DOHH2 (cell line): ENCODE results near the gene TGM6.

ENCODE experiments used
- H3F3A ChIP-seq: fragments of 200-600 bp; sonication (generic), shearing (Covaris generic); 2 replicates; pipeline ENCODE4 v1.6.0; 2016; ENCODE audit warnings: antibody characterized with exemption, mild to moderate bottlenecking; ENCODE audit not compliant: control insufficient read depth, insufficient read depth
- H3K27ac ChIP-seq: fragments of 200-600 bp; sonication (generic); 2 replicates; pipeline ENCODE4 v1.5.1; 2014; ENCODE audit warnings: low read depth, mild to moderate bottlenecking, low read length, moderate library complexity
- H3K27me3 ChIP-seq: fragments of 200-600 bp; sonication (generic); 2 replicates; pipeline ENCODE4 v1.6.1; 2014; ENCODE audit warnings: mild to moderate bottlenecking, low read length, mixed read lengths; ENCODE audit not compliant: control insufficient read depth
- H3K36me3 ChIP-seq: fragments of 200-600 bp; sonication (generic); 2 replicates; pipeline ENCODE4 v1.6.1; 2014; ENCODE audit warnings: mild to moderate bottlenecking, low read length, moderate library complexity, mixed read lengths; ENCODE audit not compliant: control insufficient read depth
- H3K4me1 ChIP-seq: fragments of 200-600 bp; sonication (generic); 2 replicates; pipeline ENCODE4 v1.6.1; 2014; ENCODE audit warnings: mild to moderate bottlenecking, low read length, mixed read lengths; ENCODE audit not compliant: control insufficient read depth
- H3K4me2 ChIP-seq: fragments of 200-600 bp; sonication (generic); 2 replicates; pipeline ENCODE4 v1.6.0; 2014; ENCODE audit warnings: mild to moderate bottlenecking, low read length, moderate library complexity
- H3K4me3 ChIP-seq: fragments of 200-600 bp; sonication (generic); 2 replicates; pipeline ENCODE4 v1.5.1; 2014; ENCODE audit warnings: mild to moderate bottlenecking, low read length, mixed read lengths
- H3K79me2 ChIP-seq: fragments of 200-600 bp; sonication (generic); 2 replicates; pipeline ENCODE4 v1.6.1; 2014; ENCODE audit warnings: mild to moderate bottlenecking, low read length, mixed read lengths; ENCODE audit not compliant: control insufficient read depth
- H3K9me2 ChIP-seq: fragments of 200-600 bp; sonication (generic); replicated peaks from 2 replicates; pipeline ENCODE4 v1.6.1; 2014; ENCODE audit warnings: mild to moderate bottlenecking, low read length, mixed read lengths; ENCODE audit not compliant: control insufficient read depth
- H3K9me3 ChIP-seq: fragments of 200-600 bp; sonication (generic); 2 replicates; pipeline ENCODE4 v1.6.1; 2014; ENCODE audit warnings: antibody characterized with exemption, low read length, mixed read lengths; ENCODE audit not compliant: control insufficient read depth, insufficient read depth
- H4K20me1 ChIP-seq: fragments of 200-600 bp; sonication (generic); 2 replicates; pipeline ENCODE4 v1.6.0; 2014; ENCODE audit warnings: low read depth, mild to moderate bottlenecking, antibody characterized with exemption, low read length, moderate library complexity; ENCODE audit not compliant: control insufficient read depth, insufficient read depth
- CTCF ChIP-seq: fragments of 200-600 bp; sonication (generic); IDR thresholded peaks from one replicate; pipeline ENCODE4 v1.5.1; 2014; ENCODE audit warnings: antibody characterized with exemption, mild to moderate bottlenecking, low read depth, low read length; ENCODE audit not compliant: poor library complexity, severe bottlenecking
- EZH2phosphoT487 ChIP-seq: fragments of 200-600 bp; sonication (generic); IDR thresholded peaks from 2 replicates; pipeline ENCODE4 v1.6.1; 2017; ENCODE audit warnings: borderline replicate concordance, mild to moderate bottlenecking, antibody characterized with exemption, low read length, moderate library complexity, mixed read lengths

Gene TGM6

GRCh38 chr20:2373098-2373497 is 7.6 kb upstream of the TGM6 start:
- H3K4me1 ChIP-seq: no peaks in the 10 kb centered on the region
- H4K20me1 ChIP-seq: no peaks in the 10 kb centered on the region
- peaks cover 10% of the 10 kb centered on the region for H3K27me3 ChIP-seq
- no peak overlapping the region for H3K4me2 ChIP-seq
- no peak overlapping the region for H3K27ac ChIP-seq
- no peak for TF ChIP-seq CTCF
- TF ChIP-seq EZH2phosphoT487: no peak
- no peaks in the 10 kb centered on the region for H3K36me3 ChIP-seq
- H3K9me2 ChIP-seq: no peaks in the 10 kb centered on the region
- H3K79me2 ChIP-seq: no peaks in the 10 kb centered on the region
- no peaks in the 10 kb centered on the region for H3F3A ChIP-seq
- H3K9me3 ChIP-seq: no peaks in the 10 kb centered on the region
- no peak overlapping the region for H3K4me3 ChIP-seq

GRCh38 chr20:2374346-2375125 is 6.2 kb upstream of the TGM6 start:
- Histone ChIP-seq H4K20me1 (no peaks in the 10 kb centered on the region), H3K27me3 (peaks cover 4% of the 10 kb centered on the region; the same call in 1 of the 2 replicates), H3F3A (no peaks in the 10 kb centered on the region), H3K79me2 (no peaks in the 10 kb centered on the region), H3K27ac (no peak overlapping the region), H3K36me3 (no peaks in the 10 kb centered on the region), H3K4me2 (no peak overlapping the region), H3K9me2 (no peaks in the 10 kb centered on the region), H3K9me3 (no peaks in the 10 kb centered on the region), H3K4me3 (no peak overlapping the region), H3K4me1 (peaks cover 3% of the 10 kb centered on the region)
- TF ChIP-seq CTCF (no peak), EZH2phosphoT487 (no peak)

DNA sequence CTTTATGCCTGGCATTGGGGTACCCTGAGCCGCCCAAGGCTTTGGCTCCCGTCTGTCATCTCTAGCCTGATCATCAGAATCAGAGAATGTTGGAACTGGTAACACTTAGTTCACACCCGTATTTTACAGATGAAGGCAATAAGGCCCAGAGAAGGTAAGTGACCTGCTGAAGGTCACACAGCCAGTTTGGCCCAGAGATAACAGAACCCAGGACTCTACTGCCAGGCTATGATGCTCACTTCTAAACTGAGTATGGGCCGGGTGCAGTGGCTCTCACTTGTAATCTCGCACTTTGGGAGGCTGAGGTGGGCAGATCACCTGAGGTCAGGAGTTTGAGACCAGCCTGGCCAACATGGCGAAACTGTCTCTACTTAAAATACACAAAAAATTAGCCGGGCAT is 1.8 kb upstream of the TGM6 start:
- Histone ChIP-seq H3K9me3 (no peaks in the 10 kb centered on the region), H3K79me2 (no peaks in the 10 kb centered on the region), H4K20me1 (no peaks in the 10 kb centered on the region), H3K9me2 (no peaks in the 10 kb centered on the region), H3K4me3 (no peak overlapping the region), H3K36me3 (no peaks in the 10 kb centered on the region), H3F3A (no peaks in the 10 kb centered on the region), H3K27me3 (no peaks in the 10 kb centered on the region), H3K4me2 (no peak overlapping the region), H3K4me1 (peaks cover 5% of the 10 kb centered on the region), H3K27ac (no peak overlapping the region)
- no peak for TF ChIP-seq CTCF
- no peak for TF ChIP-seq EZH2phosphoT487
